Erythroblast (primary cell): ENCODE measurements around the gene PDCD1.

ENCODE experiments used
- GATA1 ChIP-seq: IDR thresholded peaks from 2 replicates; pipeline ENCODE4 v1.6.1; 2011; ENCODE audit warnings: low read depth, mild to moderate bottlenecking, control low read depth, low read length, moderate library complexity
- POLR2A ChIP-seq: IDR thresholded peaks from 2 replicates; pipeline ENCODE4 v1.6.1; 2011; ENCODE audit warnings: mild to moderate bottlenecking, low read length

DNA sequence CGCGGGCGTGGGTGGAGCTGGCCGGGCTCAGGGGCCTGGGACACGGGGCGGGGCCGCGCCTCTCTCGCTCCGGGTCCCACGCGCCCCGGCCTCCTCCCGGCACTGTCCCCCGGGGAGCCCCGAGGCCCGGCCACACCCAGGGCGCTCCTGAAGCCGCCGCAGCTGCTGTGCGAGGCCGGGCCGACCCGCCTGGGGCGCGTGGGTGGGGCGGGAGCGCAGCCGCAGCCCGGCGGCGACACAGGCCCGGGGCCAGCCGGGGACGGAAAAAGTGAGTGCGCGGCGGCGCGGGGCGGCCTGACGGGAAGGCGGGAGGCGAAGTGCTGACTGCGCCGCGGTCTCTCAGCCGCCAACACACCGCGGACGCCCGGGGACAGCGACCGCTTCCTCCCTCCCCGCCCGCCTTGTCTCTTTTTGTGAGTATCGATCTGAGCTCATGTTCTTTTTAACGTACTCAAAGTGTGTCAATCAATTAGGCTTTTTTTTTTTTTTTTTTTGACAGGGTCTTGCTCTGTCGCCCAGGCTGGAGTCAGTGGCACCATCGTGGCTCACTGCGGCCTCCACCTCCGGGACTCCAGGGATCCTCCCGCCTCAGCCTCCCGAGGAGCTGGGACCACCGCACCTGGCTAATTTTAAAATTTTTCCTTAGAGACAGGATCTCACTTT lies 14.5 kb downstream of the PDCD1 start:
- TF ChIP-seq POLR2A (peak; percentile 28), GATA1 (no peak)
